NCI-H1694 (cell line): ENCODE measurements around the gene OR4C12.
"Not testable (repeated sequence)": the region's sequence is repeated elsewhere in the genome, so short reads cannot be mapped to it uniquely, and the experiment has no call there.

Experiments
- DNase-seq: peaks from one replicate; lab custom pipeline; 2025; lab: John Stamatoyannopoulos, UW

The OR4C12 gene

GRCh38 chr11:49982435-49982834 is at the start of gene OR4C12:
Gene OR4C12, minus strand, starts transcription at chr11:49982535. Its CDS starts 34 bp downstream, at chr11:49982501.
- not testable (repeated sequence) for DNase-seq

DNA sequence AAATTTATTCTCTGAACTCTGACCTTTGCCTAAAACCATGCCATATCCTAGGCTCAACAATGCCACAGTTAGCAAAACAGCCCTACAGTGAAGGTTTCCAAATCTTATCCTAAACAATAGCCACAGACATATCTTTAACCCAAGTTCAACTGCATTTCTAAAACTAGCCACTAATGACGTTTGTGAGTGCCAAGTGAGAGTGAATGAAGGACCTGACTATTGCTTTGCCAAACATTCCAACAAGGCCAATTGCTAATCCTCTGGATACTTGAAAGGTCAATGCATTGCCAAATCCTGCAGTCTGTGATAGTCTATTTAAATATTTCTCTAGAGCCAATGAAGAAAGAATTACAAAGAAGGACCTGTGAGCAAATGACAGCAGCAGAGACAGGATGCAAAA is 47.9 kb upstream of the OR4C12 start:
- no peak for DNase-seq

GRCh38 chr11:49995565-49995964 is 13.2 kb upstream of the OR4C12 start:
- peak; percentile 78 for DNase-seq

DNA sequence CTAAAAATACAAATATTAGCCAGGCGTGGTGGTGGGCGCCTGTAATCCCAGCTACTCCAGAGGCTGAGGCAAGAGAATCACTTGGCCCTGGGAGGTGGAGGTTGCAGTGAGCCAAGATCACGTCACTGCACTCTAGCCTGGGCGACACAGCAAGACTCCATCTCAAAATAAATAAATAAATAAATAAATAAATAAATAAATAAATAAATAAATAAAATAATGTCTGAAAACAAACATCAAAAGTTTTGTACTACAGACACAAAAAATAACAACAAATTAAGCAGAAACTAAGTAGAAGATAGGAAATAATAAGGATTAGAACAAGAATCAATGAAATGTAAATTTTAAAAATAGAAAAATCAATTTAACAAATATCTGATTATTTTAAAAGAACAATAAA is 8.9 kb downstream of the OR4C12 start:
- DNase-seq: not testable (repeated sequence)

DNA sequence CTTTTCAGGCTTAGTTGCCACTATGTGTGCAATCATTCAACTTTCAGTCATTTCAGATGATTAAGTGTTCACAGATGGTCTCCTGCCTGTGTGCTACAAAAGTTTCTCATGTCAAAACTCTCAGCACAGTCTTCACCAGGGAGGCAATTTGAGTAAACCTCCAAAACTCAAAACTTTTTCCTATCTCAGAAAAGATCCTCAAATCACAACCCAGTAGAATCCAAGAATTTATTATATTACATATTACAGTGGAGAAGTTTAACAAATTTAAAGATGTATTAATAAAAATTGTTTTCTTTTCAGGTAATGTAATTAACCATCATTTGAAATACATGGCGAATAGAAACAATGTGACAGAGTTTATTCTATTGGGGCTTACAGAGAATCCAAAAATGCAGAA is 30.2 kb downstream of the OR4C12 start, which contains the start of gene OR4C13:
Gene OR4C13, plus strand, starts transcription at position 301 of the 400 bp plus-strand sequence. Its CDS starts 32 bp downstream, at position 333.
- no peak for DNase-seq

DNA sequence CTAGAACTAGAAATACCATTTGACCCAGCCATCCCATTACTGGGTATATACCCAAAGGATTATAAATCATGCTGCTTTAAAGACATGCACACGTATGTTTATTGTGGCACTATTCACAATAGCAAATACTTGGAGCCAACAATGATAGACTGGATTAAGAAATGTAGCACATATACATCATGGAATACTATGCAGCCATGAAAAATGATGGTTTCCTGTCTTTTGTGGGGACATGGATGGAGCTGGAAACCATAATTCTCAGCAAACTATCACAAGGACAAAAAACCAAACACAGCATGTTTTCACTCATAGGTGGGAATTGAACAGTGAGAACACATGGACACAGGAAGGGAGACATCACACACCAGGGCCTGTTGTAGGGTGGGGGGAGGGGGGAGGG is 33.6 kb downstream of the OR4C12 start:
- DNase-seq: not testable (repeated sequence)
